Tongue (tissue), 2 donors: Measurements from ENCODE around the gene C17orf78. TPM values are rescaled to one million over a fixed set of nuclear protein-coding genes. Genes with fewer than 3 reads are reported as not detected.
"Not testable (repeated sequence)": the region's sequence is repeated elsewhere in the genome, so short reads cannot be mapped to it uniquely, and the experiment has no call there.

Experiments
- DNase-seq: peaks from one replicate; pipeline ENCODE4 v3.0.0-alpha.2; 2015
- total RNA-seq: library from RNA; depleted of rRNA; stranded (reverse); fragments of >200 nt; gene quantifications from one replicate; pipeline ENCODE4 v1.2.3, GENCODE V29; 2014

Gene C17orf78
- total RNA-seq, 1 donor from 2014 or later = not detected

- no peak for DNase-seq
Measured at GRCh38 chr17:37438141-37438540, 62.4 kb downstream of the C17orf78 start.

- no peak for DNase-seq
Measured at GRCh38 chr17:37440424-37440823, 64.6 kb downstream of the C17orf78 start.

DNA sequence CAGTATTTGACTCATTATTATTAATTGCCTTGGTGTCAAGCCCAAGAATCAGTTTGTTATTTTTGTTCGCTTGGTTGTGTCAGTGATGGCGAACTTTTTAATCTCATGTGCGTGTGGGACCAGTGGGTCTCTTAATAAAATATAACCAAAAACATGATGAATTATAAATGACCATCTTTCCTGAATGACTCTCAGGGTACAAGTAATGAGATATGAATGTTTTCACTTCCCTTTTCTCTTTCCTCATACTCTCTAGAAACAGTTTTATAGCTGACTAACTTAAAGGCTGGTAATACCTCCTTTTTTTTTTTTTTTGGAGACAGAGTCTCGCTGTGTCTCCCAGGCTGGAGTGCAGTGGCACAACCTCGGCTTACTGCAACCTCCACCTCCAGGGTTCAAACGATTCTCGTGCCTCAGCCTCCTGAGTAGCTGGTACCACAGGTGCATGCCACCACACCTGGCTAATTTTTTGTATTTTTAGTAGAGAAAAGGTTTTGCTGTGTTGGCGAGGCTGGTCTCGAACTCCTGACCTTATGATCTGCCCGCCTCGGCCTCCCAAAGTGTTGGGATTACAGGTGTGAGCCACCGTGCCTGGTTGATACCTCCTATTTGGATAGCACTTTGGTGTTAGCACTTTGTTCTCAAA is 65.7 kb downstream of the C17orf78 start:
- DNase-seq = not testable (repeated sequence)

Other genes starting within 250 kb of the C17orf78 start
- 45.0 TPM for gene ACACA, start 30.9 kb downstream of the C17orf78 start, total RNA-seq
- gene TADA2A, start 30.9 kb downstream of the C17orf78 start, total RNA-seq = 23.4 TPM
- gene DUSP14, start 113.9 kb downstream of the C17orf78 start, total RNA-seq = 16.3 TPM
- 21.4 TPM for gene SYNRG, start 233.4 kb downstream of the C17orf78 start, total RNA-seq